ENCODE measurements around the gene SESN1.

DNA sequence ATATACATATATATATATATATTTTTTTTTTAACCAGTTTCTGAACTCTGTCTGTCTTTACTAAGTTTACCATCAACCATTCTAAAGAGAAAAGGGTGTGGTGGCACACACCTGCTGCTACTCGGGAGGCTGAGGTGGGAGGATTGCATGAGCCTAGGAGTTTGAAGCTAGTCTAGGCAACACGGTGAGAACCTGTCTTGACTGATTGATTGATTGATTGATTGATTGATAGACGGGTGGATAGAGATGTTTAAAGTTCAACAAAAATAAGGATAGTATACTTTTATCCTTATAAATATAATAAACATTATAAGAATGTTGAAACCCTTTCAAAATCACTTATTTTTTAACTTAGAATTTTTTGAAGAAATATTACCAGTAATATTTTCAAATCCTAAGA is 30.9 kb upstream of the SESN1 start:
- TF ChIP-seq POLR2A (IDR thresholded peaks at IDR 0.05) (no peak), EP300 (IDR thresholded peaks at IDR 0.05) (no peak)
- TF ChIP-seq, protein P1, sequence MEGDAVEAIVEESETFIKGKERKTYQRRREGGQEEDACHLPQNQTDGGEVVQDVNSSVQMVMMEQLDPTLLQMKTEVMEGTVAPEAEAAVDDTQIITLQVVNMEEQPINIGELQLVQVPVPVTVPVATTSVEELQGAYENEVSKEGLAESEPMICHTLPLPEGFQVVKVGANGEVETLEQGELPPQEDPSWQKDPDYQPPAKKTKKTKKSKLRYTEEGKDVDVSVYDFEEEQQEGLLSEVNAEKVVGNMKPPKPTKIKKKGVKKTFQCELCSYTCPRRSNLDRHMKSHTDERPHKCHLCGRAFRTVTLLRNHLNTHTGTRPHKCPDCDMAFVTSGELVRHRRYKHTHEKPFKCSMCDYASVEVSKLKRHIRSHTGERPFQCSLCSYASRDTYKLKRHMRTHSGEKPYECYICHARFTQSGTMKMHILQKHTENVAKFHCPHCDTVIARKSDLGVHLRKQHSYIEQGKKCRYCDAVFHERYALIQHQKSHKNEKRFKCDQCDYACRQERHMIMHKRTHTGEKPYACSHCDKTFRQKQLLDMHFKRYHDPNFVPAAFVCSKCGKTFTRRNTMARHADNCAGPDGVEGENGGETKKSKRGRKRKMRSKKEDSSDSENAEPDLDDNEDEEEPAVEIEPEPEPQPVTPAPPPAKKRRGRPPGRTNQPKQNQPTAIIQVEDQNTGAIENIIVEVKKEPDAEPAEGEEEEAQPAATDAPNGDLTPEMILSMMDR (IDR thresholded peaks at IDR 0.05), result no peak

Measured in tibial nerve (tissue), 4 donors.